Retina (tissue), 1 donor: ENCODE data around the gene BSG.

Experiments
- DNase-seq: peaks from one replicate; pipeline ENCODE4 v3.0.0-alpha.2; 2016

Gene BSG

DNA sequence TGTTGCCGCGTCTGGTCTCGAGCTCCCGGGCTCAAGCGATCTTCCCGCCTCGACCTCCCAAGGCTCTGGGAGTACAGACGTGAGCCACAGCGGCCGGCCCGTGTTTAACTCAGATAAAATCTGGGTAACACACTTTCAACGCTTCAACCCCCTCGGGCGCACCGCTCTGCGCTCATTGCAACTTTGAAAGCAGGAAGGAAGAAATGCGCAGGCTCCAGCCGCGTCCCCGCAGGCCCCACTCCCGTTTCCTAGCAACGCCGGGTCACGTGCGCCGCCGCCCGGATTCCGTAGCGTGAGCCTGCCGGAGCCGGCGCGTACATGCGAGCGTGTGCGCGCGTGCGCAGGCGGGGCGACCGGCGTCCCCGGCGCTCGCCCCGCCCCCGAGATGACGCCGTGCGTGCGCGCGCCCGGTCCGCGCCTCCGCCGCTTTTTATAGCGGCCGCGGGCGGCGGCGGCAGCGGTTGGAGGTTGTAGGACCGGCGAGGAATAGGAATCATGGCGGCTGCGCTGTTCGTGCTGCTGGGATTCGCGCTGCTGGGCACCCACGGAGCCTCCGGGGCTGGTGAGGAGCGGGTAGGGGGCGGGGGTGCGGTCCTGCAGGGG lies at the start of gene BSG:
TSS of gene BSG (plus strand) at position 457 of the 603 bp plus-strand sequence. CDS start at position 496, 39 bp downstream.
- DNase-seq: peak; percentile 97

DNA sequence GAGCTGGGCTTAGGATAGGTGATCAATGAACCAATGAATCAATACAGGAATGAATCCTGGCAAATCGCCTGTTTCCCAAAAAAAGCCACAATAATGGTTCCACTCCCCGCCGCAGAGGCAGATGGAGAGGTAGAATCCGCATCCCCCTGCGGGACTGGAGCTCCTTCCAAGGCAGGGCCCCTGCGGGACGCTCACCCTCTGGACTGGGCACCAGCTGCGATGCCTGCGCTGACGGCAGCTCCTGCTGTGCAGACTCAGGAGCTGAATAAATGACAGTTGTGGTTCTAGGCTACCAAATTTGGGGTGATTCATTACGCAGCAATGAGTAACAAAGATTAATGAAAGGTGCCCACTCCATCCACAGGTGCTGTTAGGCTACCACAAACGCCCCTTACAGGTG lies 49.7 kb upstream of the BSG start:
- DNase-seq: no peak

DNA sequence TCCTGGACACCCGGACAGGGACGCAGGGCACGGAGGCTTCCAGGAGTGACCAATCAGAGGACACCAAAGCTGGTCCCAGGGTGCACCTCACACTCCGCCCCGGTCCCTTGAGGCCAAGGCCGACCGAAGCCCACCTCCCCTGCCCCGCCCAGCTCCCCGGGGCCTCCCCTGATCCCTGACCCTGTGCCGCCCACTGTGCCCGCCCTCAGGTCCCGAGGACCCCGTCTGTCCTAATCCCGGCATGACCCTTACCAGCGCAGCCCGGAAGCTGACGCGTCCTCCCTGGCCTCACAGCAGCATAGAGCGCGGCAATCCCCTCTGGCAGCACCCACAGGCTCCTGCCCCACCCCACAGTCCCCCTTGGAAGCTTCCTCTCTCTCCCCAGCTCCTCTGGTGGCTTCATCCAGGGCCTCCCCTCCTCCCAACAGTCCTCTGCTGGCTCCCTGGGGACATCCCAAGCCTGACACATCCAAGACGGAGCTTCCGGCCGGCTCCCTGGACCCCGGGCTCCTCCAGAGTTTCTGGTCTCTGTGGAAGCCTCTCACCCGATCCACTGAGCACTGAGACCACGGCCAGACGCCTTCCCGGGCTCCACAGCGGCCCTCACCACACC lies 48.2 kb upstream of the BSG start:
- DNase-seq: no peak

DNA sequence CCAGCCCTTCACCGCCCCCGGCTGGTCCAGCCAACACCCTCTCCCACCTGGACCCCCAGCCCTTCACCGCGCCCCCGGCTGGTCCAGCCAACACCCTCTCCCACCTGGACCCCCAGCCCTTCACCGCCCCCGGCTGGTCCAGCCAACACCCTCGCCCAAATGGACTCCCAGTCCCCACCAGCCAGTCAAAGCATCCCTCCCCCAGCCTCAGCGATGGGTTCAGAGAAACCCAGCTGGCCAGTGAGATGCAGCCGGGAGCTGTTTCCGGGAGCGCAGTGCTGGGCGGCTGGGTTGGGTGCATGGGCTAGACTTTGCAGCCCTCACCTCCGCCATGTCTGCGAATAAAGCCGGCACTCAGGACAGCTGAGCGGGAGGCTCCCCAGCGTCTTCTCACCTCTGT lies 47.4 kb upstream of the BSG start:
- no peak for DNase-seq

DNA sequence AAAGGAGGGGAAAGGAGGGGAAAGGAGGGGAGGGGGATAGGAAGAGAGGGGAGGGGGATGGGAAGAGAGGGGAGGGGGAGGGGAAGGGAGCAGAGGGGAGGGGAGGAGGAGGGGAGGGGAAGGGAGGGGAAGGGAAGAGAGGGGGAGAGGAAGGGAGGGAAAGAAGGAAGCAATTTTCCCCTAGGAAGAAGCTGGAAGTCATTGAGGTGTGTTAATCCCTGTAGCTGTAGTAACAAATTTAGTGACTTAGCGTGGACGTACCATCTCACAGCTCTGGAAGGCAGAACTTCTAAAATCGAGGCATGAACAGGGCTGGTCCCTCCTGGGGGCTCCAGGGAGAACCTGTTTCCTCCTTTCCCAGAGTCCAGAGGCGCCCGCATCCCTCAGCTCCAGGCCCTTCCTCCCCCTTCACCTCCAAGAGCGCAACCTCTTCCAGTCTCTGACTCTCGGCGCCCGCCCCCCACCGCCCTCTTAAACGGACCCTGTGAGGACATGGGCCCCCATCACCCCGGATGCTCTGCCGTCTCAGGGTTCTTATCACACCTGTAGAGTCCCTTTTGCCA lies 46.5 kb upstream of the BSG start:
- no peak for DNase-seq

DNA sequence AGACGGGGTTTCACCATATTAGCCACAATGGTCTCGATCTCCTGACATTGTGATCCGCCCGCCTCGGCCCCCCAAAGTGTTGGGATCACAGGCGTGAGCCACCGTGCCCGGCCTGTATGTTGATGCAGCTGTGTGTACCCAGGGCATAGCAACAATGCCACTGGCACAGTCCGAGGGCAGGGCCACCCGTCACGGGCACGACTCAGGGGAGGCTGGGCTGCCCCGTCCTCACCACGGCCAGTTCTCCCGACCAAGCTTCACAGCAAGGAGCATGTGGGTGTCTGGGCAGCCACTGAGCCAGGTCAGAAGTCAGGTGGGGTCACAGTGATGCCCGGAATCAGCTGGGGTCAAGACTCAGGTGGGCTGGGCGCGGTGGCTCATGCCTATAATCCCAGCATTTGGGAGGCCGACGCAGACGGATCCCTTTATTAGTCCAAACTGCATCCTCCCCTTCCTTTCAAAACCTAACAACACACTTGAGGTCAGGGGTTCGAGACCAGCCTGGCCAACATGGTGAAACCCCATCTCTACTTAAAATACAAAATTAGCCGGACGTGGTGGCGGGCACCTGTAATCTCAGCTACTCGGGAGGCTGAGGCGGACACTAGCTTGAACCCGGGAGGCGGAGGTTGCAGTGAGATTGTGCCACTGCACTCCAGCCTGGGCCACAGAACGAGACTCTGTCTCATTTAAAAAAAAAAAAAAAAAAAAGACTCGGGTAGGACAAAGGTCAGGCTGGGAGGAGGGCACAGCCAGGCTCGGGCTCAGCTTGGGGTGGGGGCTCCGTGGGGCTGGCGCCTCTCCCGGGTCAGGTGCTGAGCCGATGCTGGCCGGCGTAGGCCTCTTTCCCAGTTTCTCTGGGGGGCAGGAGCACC lies 42.0 kb upstream of the BSG start:
- DNase-seq: no peak

DNA sequence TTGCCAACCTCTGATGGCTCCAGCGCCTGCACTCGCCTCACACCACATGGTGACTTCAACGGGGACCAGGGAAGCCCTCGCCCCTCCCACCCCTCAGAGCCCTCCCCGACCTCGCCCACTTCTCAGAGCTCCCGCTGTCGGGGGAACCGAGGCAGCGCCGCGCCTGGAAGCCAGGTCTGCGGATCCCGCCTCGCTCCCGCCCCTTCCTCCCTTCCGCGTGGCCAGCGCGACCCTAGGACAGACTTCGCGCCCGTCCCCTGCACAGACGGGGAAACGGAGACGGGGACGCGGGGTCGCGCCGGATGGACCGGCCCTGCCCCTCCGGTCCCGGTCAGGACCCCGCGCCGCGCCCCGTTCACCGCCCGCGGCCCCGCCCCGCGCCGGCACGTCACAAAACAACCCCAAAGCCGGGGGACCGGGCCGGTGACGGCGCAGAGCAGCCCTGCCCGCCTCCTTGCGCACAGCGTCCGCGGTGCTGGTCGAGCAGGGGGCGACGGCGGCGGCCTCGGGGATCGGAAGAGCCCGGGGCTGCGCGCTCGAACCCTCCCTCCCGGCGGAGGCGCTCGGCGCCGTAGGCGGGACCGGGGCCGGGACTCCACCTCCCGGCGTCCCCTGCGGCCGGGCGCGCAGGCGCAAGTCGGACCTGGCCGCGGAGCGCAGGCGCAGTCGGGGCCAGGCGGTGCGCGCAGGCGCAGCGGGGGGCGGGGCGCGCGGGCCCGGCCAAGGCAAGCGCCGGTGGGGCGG lies 41.2 kb upstream of the BSG start:
- peak; percentile 91 for DNase-seq

DNA sequence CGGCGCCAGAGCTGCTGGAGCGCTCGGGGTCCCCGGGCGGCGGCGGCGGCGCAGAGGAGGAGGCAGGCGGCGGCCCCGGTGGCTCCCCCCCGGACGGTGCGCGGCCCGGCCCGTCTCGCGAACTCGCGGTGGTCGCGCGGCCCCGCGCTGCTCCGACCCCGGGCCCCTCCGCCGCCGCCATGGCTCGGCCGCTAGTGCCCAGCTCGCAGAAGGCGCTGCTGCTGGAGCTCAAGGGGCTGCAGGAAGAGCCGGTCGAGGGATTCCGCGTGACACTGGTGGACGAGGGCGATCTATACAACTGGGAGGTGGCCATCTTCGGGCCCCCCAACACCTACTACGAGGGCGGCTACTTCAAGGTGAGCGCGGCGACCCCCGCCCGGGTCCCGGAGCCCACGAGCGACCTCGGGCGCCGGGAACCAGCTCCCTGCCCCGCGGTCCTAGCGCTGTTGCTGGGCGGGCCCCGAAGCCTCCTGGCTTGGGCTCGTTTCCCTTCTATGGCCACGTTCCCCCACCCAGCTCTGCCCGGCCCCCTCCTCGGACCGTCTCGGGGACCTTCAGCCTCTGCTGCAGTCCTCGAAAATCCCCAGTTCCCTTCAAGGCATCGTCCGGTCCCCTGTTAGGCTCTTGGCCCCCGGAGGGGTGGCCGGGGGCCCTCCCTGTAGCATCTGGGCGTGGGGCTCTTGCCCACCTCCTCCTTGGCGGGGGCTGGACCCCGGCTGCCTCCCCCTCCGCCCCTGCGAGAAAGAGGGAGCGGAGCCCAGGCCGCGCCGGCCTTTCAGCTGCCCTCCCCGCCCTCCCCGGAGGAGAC lies 40.4 kb upstream of the BSG start, which contains the start of gene CDC34:
TSS of gene CDC34 (plus strand) at position 8 of the 808 bp plus-strand sequence. CDS start at position 180, 172 bp downstream.
- DNase-seq: peak; percentile 62

DNA sequence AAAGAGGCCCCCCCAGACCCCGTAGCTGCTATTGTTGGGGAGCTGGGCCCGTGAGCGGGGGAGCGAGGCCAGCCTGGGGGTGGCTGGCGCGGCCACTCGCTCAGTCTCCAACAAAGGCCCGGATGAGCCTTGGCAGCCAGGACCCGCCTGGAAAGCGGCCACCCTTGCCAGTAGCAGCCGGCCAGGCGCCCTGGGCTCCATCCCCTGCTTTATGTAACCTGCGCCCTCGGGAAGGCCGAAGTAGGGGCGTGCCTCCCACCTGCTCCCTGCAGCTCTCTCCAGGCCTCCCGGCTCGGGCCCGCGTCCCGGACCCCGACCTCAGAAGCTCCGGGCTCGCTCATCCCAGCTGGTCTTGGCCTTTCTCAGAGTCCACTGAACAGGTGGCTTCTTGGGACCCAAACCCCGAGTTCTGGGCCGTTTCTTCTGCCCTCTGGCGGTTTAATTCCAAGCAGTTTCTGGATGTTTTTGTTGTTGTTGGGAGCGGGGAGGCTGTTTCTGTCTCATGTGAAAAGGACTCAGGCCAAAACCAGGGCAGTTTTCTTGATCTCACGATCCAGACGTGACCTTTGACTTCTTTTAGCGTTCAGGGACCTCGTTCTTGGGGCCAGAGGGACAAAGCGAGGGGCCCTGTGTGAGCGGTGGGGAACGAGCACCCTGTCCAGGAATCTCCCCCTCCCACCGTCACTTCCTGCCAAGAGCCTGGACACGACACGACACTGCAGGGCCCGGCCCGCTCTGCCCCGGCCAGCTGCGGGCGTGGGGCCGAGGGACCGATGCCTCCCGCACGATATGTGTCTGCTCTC lies 39.6 kb upstream of the BSG start:
- peak; percentile 88 for DNase-seq

DNA sequence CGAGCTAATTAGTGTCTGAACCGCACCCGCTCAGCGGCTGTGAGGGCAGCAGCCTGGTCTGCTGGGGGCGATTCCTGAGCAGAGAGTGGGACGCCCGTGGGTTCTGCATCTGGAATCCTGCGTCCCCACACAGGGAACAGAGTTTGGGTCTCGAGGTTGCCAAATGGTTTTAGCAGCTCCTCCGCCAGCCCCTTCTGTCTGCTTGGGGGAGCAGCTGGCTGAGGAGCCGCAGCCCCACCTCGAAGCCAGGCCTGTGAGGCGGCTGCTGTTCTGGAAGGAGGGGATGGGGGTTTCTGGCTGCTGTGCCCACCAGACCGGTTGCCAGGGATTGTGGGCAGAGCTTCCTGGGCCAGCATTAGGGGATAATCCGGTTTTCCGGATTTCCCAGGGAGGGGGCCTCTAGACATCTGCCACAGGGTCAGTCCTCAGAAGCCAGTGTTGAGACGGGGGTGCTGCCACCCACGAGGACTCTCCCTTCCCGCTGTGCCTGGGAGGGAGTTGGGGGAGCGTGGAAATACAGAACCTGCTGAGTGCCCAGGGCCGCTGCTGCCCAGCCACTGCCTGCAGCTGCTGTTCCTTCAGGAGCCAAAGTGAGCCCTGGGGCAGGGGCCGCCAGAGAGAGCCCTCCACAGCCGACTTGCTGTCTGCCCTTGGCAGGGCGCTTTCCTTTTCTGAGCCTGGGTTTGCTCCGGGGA lies 38.9 kb upstream of the BSG start:
- no peak for DNase-seq

DNA sequence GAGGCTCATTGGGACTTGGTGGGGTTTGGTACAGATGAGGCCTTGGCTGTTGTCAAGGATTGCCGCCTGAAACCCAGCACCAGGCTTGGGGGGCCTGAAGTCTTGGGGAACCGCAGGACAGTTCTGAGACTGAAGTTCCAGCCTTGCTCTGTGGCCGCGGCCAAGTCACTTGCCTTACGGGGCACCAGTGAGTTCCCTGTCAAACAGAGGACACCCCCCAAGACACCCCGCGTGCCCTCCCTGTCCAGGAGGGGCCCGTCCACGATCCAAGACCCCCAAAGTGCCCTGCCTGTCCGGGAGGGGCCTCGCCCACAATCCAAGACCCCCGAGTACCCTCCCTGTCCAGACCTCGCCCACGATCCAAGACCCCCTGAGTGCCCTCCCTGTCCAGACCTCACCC lies 38.3 kb upstream of the BSG start:
- DNase-seq: no peak

DNA sequence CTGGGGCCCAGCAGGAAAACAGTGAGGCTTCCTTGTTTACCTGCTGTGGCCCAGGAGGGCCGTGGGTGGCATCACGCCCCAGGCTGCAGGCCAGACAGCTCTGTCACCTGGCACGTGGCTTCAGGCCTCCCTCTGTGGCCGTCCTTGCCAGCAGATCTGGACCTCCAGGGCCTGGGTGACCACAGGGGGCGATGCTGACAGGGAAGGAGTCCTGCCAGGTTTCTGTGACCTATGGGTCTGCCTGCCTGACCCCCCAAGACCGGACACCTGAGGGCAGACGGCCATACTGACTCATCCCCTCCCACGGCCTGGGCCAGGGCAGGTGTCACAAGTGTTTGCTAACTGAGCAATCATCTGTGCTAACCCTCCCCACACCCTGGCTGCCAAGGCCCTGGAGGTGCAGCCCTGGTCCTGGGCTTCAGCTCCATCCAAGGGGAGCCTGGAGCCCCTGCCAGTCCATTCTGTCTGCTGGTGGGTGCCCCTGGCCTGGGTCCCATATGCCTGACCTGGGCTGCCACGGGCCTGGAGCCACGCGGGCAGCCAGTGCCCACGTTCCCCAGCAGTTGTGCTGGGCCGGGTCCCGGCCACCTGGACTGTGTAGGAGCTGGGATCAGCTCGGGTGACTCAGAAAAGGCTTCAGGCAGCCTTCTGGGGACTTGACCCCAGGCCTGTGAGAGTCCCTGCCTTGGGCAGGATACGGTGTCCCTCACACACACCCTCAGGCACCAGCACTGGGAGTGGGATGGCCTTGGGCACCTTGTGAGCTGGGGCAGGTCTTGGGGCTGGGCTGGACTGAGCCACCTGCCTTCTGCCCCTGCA lies 37.2 kb upstream of the BSG start:
- DNase-seq: no peak

DNA sequence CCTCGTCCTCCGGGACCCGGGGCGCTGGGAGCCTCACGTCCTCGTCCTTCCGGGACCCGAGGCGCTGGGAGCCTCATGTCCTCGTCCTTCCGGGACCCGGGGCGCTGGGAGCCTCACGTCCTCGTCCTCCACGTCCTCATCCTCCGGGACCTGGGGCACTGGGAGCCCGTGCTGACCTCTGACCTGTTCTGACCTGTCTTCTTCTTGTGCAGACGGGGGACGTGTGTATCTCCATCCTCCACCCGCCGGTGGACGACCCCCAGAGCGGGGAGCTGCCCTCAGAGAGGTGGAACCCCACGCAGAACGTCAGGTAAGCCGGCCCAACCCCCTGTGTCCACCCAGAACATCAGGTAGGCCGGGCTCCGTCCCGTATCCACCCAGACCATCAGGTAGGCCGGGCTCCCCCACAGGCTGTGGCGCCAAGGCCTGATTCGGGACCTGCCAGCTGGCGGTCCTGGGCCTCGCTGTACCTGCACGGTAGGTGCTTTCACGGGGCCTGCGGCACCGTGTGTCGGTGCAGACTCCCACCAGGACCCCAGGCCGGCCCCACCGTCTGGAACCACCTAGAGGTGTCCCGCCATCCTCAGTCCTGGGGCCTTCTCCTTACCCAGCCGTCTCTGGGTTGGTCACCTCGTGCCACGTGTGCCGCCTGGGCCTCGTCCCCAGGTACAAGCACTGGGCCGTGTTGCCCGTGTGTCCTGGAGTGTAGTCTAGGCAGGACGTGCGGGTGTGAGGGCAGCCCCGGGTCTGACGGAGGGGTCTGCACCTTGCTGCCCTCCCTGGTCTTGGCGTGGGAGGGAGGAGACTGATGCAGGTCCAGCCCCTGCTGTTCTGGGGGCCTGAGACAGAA lies 36.1 kb upstream of the BSG start:
- no peak for DNase-seq

DNA sequence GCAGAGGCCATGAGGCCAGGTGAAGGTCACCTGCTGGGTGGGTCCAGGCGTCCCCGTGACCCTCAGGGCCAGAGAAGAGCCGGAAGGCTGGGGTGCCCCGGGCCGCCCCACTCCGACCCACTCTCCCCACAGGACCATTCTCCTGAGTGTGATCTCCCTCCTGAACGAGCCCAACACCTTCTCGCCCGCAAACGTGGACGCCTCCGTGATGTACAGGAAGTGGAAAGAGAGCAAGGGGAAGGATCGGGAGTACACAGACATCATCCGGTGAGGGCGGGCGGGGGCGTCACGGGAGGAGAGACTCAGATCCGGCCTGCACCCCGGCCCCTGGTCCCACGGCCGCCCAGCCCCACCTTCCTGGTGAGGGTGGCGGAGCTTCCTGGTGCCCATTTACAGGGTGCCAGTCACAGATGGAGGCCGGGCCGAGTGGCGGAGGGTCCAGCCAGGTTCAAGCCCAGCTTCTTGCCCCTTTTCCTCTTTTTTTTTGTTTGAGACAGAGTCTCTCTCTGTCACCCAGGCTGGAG lies 35.5 kb upstream of the BSG start:
- DNase-seq: no peak

DNA sequence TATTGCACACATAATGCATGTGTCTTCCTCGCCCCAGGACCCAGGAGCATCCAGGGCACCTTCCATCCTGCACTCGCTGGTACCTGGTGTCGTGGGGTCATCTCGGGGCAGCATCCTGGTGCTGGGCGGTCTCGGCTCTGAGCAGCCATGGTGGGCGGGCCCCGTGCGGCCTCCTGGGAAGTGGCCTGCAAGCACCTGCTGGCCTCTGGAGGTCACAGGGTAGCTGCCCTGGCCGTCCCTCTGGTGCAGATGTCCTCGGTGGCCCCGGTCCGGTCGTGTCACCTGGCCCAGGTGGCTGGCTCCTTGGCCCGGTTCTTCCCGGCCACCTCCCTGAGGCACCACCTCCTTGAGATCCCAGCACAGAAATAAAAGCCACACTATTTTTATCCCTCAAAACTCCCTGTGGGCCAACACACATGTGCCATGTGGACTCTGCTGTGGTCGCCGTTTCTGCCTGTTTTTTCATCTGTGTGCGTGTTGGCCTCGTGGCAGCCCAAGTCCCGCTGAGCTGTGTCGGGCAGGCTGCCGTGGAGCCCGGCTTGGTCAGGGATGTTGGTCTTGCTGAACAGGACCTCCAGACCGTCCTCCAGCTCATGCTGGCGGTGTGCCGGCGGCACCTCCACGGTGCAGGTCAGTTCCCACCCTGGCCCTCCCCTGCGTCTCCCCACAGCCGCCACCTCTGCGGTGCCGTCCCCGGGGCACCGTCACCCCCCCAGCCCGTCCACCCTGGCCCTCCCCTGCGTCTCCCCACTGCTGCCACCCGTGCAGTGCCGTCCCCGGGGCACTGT lies 33.6 kb upstream of the BSG start:
- no peak for DNase-seq

DNA sequence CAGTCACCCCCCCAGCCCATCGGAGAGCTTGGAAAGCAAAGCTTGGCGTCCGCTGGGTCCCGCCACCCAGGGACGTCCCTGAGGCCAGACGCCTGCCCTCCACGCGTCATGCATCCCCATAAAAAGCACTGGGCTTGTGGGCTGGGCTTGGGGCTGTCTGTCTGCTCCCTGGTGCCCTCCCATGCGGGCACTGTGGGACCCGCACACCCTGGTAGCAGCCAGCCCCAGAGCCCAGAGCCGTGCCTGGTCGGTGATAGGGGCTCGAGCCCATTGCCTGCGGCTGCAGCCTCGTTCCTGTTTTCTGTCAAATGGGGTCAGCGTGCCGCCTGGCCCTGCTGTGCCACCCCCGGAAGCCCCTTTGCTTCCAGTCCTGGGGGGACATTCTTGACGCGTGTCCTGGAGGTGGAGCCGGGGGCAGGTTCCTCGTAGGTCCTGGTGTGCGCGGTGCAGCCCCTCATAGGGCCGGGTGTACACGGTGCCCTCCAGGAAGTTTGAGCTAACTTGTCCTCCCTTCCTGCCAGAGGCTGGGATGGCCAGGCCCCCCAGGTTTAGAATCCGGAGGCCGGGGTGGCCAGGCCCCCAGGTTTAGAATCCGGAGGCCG lies 32.9 kb upstream of the BSG start:
- DNase-seq: no peak
